NCI-H128 (cell line): ENCODE results near the gene FAAH.

Source experiments
- DNase-seq: peaks from one replicate; lab custom pipeline; 2025; ENCODE audit not compliant: unreplicated experiment; lab: John Stamatoyannopoulos, UW

Gene FAAH

DNA sequence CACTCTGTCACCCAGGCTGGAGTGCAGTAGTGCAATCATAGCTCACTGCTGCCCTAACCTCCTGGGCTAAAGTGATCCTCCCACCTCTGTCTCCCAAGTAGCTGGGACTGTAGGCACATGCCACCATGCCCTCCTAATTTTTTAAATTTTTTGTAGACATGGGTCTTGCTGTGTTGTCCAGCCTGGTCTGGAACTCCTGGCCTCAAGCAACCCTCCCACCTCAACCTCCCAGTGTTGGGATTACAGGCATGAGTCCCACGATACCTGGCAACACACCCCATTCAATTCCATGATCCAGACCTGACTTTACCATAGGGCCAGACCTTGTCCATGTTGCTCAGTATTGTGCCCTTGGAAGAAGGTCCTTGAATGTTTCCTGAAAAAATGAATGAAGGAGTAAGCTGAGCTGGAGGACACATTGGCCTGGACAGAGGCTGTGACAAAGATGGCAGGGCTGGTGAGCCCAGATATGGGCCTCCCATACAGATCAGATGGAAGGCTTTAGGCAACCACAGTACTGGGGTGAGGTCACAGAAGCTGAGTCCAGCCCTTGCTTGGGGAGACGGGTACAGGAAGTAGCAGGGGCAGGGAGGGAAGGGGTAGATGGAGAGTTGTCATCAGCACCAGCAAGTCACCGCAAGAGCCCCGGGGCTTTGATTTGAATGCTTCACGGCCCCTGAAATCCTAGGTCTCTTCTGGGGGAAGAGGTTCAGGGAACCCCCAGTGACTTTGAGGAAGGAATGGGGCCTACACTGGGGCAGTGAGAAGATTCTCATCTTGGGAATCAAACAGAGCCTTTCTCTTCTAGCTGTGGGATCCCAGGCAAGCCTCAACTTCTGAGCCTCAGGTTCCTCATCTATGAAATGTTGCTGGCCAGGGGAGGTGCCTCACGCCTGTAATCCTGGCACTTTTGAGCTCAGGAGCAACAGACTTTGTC lies 55.4 kb downstream of the FAAH start:
- DNase-seq, result no peak

- DNase-seq, result no peak
These were observed 56.0 kb downstream of the FAAH start for GRCh38 chr1:46450160-46450517.

DNA sequence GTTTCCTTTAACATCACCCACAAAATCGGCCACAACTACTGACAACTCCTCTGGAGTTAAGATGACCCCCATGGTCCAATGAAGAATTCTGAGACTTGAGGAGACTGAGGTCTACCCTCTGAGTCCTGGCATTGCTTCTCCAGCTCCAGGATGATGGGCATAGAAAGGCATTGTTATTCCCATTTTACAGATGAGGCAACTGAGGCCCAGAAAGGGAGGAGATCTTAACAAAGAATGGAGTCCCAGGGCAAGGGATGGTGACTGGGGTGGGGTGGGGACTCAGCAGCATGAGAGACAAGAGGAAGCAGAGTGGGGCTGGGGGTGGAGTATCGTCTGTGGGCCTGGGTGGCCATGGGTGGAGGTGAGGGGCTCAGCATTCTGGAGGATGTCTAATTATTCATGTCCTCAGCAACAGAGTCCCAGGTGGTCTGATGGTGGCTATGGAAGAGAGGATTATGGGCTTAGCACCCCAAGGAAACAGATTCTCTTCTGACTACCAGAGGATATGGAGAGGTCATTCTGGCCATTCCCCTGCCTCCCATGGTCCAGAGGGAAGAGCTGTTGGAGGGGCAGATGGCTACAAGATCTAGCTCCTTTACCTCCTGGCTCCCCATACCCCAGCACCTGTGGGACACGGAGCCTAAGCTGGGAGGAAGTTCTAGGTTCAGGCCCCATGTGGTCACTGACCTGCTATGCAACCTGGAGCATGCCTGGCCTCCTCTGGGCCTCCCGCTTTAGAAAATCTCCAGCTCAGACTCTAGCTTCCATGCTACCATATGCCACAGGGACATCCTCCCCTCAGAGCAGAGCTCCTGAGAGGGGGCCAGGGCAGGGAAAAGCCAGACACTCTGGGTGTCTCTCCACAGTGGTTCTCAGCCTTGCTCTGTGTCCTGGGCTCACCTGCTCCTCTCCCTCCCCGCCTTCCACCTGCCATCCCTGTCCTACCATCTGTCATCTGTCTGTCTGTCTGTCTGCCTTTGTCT lies 58.1 kb downstream of the FAAH start:
- DNase-seq, result no peak

- DNase-seq, result no peak
These were observed 58.8 kb downstream of the FAAH start for GRCh38 chr1:46452931-46453325.

- DNase-seq, result no peak
These were observed 59.3 kb downstream of the FAAH start for GRCh38 chr1:46453449-46453848.

GRCh38 chr1:46455951-46456350 lies 61.8 kb downstream of the FAAH start:
- no peak for DNase-seq

GRCh38 chr1:46456411-46456963 lies 62.4 kb downstream of the FAAH start:
- no peak for DNase-seq

DNA sequence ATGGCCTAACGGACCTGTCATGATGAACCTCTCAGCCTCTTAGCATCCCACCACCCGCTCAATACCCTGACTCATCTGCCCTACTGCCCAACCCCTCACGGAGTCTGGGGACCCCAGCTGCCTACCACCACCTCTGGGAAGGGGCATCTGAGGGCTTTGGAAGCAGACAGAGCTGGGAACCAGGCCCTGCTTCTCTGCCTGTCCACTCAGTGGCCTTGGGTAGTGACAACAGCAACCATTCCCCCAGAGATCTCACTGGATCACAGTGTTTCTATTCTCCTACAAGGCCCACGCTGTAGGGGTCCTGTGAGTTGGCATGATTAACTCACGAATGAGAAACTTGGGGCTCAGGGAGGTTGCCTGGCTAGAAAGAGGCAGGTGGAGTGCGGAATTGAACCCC lies 63.1 kb downstream of the FAAH start:
- DNase-seq, result no peak

DNA sequence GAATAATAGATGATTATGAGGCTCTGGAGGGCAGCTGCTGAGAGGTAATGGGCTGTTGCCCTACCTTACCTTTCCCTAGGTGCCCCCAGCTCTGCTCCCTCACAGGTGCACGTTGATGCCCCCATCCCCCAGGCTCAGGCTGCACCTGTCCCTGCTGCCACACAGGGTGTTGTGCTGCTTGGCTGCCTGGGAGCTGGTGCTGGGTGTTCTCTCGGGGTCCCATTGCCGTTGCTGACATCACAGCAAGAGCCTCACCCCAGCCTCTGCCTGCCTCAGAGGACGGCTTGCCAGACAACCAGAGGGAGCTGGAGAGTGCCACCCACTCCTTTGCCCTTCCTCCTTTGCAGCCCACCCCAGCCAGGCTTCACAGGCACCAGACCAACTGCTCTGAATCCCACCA lies 64.1 kb downstream of the FAAH start:
- no peak for DNase-seq

GRCh38 chr1:46458846-46459245 lies 64.7 kb downstream of the FAAH start:
- no peak for DNase-seq

- DNase-seq, result no peak
These were observed 65.2 kb downstream of the FAAH start for GRCh38 chr1:46459315-46459714.

GRCh38 chr1:46461017-46461808 lies 67.1 kb downstream of the FAAH start:
- DNase-seq, result no peak

DNA sequence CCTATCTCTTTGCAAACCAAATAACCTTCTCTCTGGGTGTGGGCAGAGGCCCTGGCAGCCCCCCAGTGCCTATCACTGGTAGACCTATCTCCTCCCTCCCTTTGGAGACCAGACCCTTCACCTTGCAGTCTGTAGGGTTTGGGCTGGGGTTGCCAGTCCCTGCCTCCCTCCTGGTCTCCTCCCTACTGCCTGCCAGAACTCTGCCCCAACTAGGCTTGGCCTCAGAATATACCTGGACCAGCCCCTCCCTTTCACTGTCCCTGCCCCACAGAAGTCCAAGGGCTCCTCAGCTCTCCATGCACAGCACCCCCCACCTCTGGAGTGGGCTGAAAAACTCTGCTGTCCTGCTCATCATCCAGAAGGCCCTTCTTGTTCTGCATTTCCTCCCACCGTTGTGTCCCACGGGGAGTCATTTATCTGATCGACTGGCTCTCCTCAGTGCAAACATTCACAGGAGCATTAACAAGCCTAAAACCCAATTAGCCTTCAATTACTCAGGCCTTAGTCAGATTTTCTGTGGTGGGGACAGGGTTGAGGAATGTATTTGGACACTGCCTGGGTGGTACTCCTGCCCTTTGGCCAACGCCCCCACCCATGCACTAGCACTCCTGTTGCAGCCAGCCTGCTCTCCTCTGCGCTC lies 67.8 kb downstream of the FAAH start:
- DNase-seq, result no peak
